GM12878 (cell line): ENCODE results near the gene TRPC6.

ENCODE experiments used
- BACH1 ChIP-seq: fragments of 450-650 bp; IDR thresholded peaks from 2 replicates; pipeline ENCODE4 v1.6.1; 2017; ENCODE audit warnings: mild to moderate bottlenecking, borderline replicate concordance
- BRCA1 ChIP-seq: IDR thresholded peaks from 2 replicates; pipeline ENCODE4 v1.6.1; 2011; ENCODE audit warnings: low read depth, low read length, improper control_type of control experiment
- CTCF ChIP-seq, 3 experiments: IDR thresholded peaks in 2 of 3; conservative IDR thresholded peaks in 1 of 3; 2 replicates each; pipeline ENCODE4 v1.5.1; 2011; ENCODE audit warnings: low read depth in 3 of 3, low read length in 3 of 3, mild to moderate bottlenecking in 3 of 3, control low read depth in 2 of 3, moderate library complexity in 2 of 3, inconsistent platforms in 1 of 3, mixed read lengths in 1 of 3; ENCODE audit not compliant: control insufficient read depth in 2 of 3, insufficient read depth in 1 of 3; ENCODE audit errors: extremely low read depth in 1 of 3
- ESRRA ChIP-seq: IDR thresholded peaks from 2 replicates; pipeline ENCODE4 v1.6.1; 2012; ENCODE audit warnings: mild to moderate bottlenecking, low read length, improper control_type of control experiment
- MAX ChIP-seq: IDR thresholded peaks from 2 replicates; pipeline ENCODE4 v1.6.1; 2012; ENCODE audit warnings: low read depth, low read length, improper control_type of control experiment
- NBN ChIP-seq: fragments of 450-650 bp; IDR thresholded peaks from 2 replicates; pipeline ENCODE4 v1.6.1; 2016
- POLR2A ChIP-seq: IDR thresholded peaks from 2 replicates; pipeline ENCODE4 v1.6.1; 2011; ENCODE audit warnings: low read depth, mild to moderate bottlenecking, low read length
- SMAD1 ChIP-seq: fragments of 450-650 bp; IDR thresholded peaks from 2 replicates; pipeline ENCODE4 v1.6.1; 2018; ENCODE audit warnings: mild to moderate bottlenecking, low read depth; ENCODE audit not compliant: partially characterized antibody

- TF ChIP-seq BACH1 (no peak), CTCF (IDR thresholded peaks at IDR 0.05 in 2 of 3, conservative IDR thresholded peaks at IDR 0.05 in 1 of 3; ENCODE audit: control insufficient read depth in 2 of 3, extremely low read depth in 1 of 3, insufficient read depth in 1 of 3, low read depth in 3 of 3, low read length in 3 of 3) (no peak), BRCA1 (no peak), ESRRA (no peak), MAX (no peak), SMAD1 (no peak), NBN (no peak), POLR2A (no peak)
Observed at GRCh38 chr11:101470881-101471520, 112.8 kb downstream of the TRPC6 start.
